K562 (cell line): ENCODE data around the gene OPA3. TPM values are rescaled to one million over a fixed set of nuclear protein-coding genes. Genes with fewer than 3 reads are reported as not detected.

ENCODE experiments used
- ASH1L ChIP-seq: fragments of 450-650 bp; IDR thresholded peaks from 2 replicates; pipeline ENCODE4 v1.6.1; 2018; ENCODE audit warnings: borderline replicate concordance, mild to moderate bottlenecking, low read depth; ENCODE audit not compliant: partially characterized antibody
- CTBP1 ChIP-seq: fragments of 450-650 bp; IDR thresholded peaks from 2 replicates; pipeline ENCODE4 v1.6.1; 2016; ENCODE audit warnings: borderline replicate concordance
- EP300 ChIP-seq: IDR thresholded peaks from 2 replicates; pipeline ENCODE4 v1.6.1; 2012; ENCODE audit warnings: low read length, improper control_type of control experiment
- ETV6 ChIP-seq, 3 experiments: fragments of 150-350 bp in 1 of 3; sonication (generic) in 1 of 3; formaldehyde crosslinking in 1 of 3; IDR thresholded peaks; 2 replicates each; pipeline versions ENCODE4 v1.6.1 to v1.8.0; 2014 to 2022; ENCODE audit warnings: borderline replicate concordance in 2 of 3, low read depth in 2 of 3, antibody characterized with exemption in 1 of 3, low read length in 1 of 3, mild to moderate bottlenecking in 1 of 3, missing genetic modification reagents in 1 of 3
- GATAD2B ChIP-seq: fragments of 450-650 bp; IDR thresholded peaks from 2 replicates; pipeline ENCODE4 v1.6.1; 2017; ENCODE audit warnings: mild to moderate bottlenecking, borderline replicate concordance
- HDAC2 ChIP-seq: fragments of 450-650 bp; IDR thresholded peaks from 2 replicates; pipeline ENCODE4 v1.6.1; 2016; ENCODE audit warnings: mild to moderate bottlenecking
- HIVEP1 ChIP-seq: fragments of 250-450 bp; sonication (Bioruptor Pico); IDR thresholded peaks from 2 replicates; pipeline ENCODE4 v1.4.0; 2020; ENCODE audit warnings: mild to moderate bottlenecking
- HOXB6 ChIP-seq: fragments of 250-450 bp; sonication (Bioruptor Pico); IDR thresholded peaks from 2 replicates; pipeline ENCODE4 v1.5.1; 2022; ENCODE audit warnings: mild to moderate bottlenecking, borderline replicate concordance
- JUND ChIP-seq, 2 experiments: IDR thresholded peaks; 2 replicates in 1 of 2; 3 replicates in 1 of 2; pipeline ENCODE4 v1.6.1; 2011; ENCODE audit warnings: borderline replicate concordance in 2 of 2, low read depth in 2 of 2, low read length in 2 of 2, improper control_type of control experiment in 1 of 2, missing biosample characterization in 1 of 2, missing genetic modification characterization in 1 of 2, missing genetic modification reagents in 1 of 2
- MTF1 ChIP-seq: fragments of 250-450 bp; sonication (Bioruptor Pico); IDR thresholded peaks from 2 replicates; pipeline ENCODE4 v1.9.0; 2021; ENCODE audit warnings: moderate library complexity, mild to moderate bottlenecking, inconsistent platforms, borderline replicate concordance
- PHB2 ChIP-seq: fragments of 450-650 bp; IDR thresholded peaks from 2 replicates; pipeline ENCODE4 v1.6.1; 2017; ENCODE audit warnings: low read depth
- PHF21A ChIP-seq: fragments of 450-650 bp; IDR thresholded peaks from 2 replicates; pipeline ENCODE4 v1.6.1; 2017; ENCODE audit warnings: low read depth, borderline replicate concordance
- PYGO2 ChIP-seq: fragments of 450-650 bp; IDR thresholded peaks from 2 replicates; pipeline ENCODE4 v1.6.1; 2016; ENCODE audit warnings: mild to moderate bottlenecking, missing genetic modification characterization, moderate library complexity, missing compliant biosample characterization
- SRSF7 ChIP-seq: fragments of 200-400 bp; formaldehyde crosslinking; optimal IDR thresholded peaks from 2 replicates; pipeline ENCODE3; 2017; ENCODE audit warnings: mild to moderate bottlenecking, low read depth, low read length
- TCF3 ChIP-seq: sonication (generic); formaldehyde crosslinking; IDR thresholded peaks from 2 replicates; pipeline ENCODE4 v1.4.0; 2020; ENCODE audit warnings: mild to moderate bottlenecking, missing genetic modification reagents
- TCF7 ChIP-seq: sonication (generic); IDR thresholded peaks from 2 replicates; pipeline ENCODE4 v1.6.1; 2016; ENCODE audit warnings: antibody characterized with exemption, borderline replicate concordance
- ZNF121 ChIP-seq: sonication (generic); formaldehyde crosslinking; conservative IDR thresholded peaks from 2 replicates; pipeline ENCODE4 v1.8.0; 2022; ENCODE audit warnings: missing genetic modification reagents
- ZNF253 ChIP-seq: fragments of 250-450 bp; sonication (Bioruptor Pico); conservative IDR thresholded peaks from 2 replicates; pipeline ENCODE4 v1.6.1; 2021; ENCODE audit warnings: mild to moderate bottlenecking
- ZNF3 ChIP-seq: fragments of 250-450 bp; sonication (Bioruptor Pico); IDR thresholded peaks from 2 replicates; pipeline ENCODE4 v1.5.0; 2021; ENCODE audit warnings: mild to moderate bottlenecking, moderate library complexity
- ZNF436 ChIP-seq: fragments of 250-450, 450-650 bp; sonication (Bioruptor Pico); formaldehyde crosslinking; IDR thresholded peaks from 2 replicates; pipeline ENCODE4 v1.7.0; 2020; ENCODE audit warnings: mild to moderate bottlenecking
- ZNF717 ChIP-seq: fragments of 250-450 bp; sonication (Bioruptor Pico); IDR thresholded peaks from 2 replicates; pipeline ENCODE4 v1.5.0; 2021
- ZNF766 ChIP-seq: fragments of 200-800 bp; sonication (Bioruptor generic); conservative IDR thresholded peaks from 2 replicates; pipeline ENCODE4 v1.6.1; 2016; ENCODE audit warnings: missing genetic modification characterization, missing compliant biosample characterization
- polyA plus RNA-seq, 8 experiments: library from polyadenylated mRNA; depleted of rRNA in 4 of 8; stranded (reverse) in 5 of 8; unstranded in 3 of 8; fragments of >200 nt; fragmentation: Nextera tagmentation in 2 of 8; fragmentation: Illumina TruSeq in 1 of 8; extraction: Ambion mirVana in 2 of 8; extraction: Trizol in 1 of 8; gene quantifications; 2 replicates each; pipeline versions ENCODE4 v1.2.1 to v1.2.3, GENCODE V29; 2011 to 2014; ENCODE audit warnings: inconsistent platforms in 1 of 8, missing spikeins in 1 of 8
- total RNA-seq, 7 experiments: library from RNA; depleted of rRNA in 6 of 7; stranded (reverse); fragments of >200 nt in 6 of 7; fragmentation: Illumina TruSeq in 2 of 7; extraction: Trizol in 2 of 7; gene quantifications; 2 replicates each; pipeline versions ENCODE4 v1.2.1 to v1.2.3, GENCODE V29; 2011 to 2021; ENCODE audit warnings: low replicate concordance in 1 of 7
- TF ChIP-seq, protein P1 (sequence below), 2 experiments: IDR thresholded peaks; 2 replicates each; pipeline ENCODE4 v1.6.1; 2011; ENCODE audit warnings: borderline replicate concordance in 1 of 2, control low read depth in 1 of 2, low read depth in 1 of 2, low read length in 1 of 2, mild to moderate bottlenecking in 1 of 2, mixed read lengths in 1 of 2, moderate library complexity in 1 of 2; ENCODE audit not compliant: insufficient read depth in 1 of 2, insufficient read length in 1 of 2, poor library complexity in 1 of 2, severe bottlenecking in 1 of 2; ENCODE audit errors: extremely low read depth in 1 of 2
- TF ChIP-seq, protein P2 (sequence below): IDR thresholded peaks from 2 replicates; pipeline ENCODE4 v1.6.1; 2011; ENCODE audit not compliant: insufficient read length; ENCODE audit errors: extremely low read depth
- TF ChIP-seq, protein P3 (sequence below): IDR thresholded peaks from 2 replicates; pipeline ENCODE4 v1.6.1; 2016; ENCODE audit warnings: missing genetic modification characterization, missing compliant biosample characterization

OPA3 gene
- total and polyA plus RNA-seq, 9 of the 15 experiments (the other 6 are each of a cell fraction or from before 2014, with no cell fraction given) = 1.4 to 18.8 (median 9.0) TPM

DNA sequence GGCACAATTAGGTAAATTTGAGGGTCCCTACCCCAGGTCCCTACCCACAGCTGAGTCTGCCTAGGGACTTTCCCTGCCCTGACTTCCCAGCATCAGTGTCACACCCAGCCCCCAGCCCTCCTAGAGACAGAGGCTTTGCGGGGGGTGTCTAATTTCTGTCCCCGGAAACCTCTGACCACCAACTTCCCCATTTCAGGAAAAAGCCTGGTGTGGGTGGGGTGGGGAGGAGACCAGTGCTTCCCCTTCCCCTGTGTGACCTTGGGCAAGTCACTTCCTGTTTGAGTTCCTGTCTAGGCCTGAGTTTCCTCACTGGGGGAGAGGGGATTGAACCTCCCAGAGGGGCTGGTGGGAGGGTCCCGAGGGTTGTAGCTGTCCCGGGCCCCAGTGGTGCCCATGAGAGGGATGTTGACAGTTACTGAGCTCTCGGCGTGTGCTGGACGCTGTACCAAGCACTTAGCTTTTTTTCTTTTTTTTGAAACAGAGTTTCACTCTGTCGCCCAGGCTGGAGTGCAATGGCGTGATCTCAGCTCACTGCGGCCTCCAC, 69.4 kb downstream of the OPA3 start (continued):
- no peak for TF ChIP-seq PHF21A
- TF ChIP-seq GATAD2B = no peak
- no peak for TF ChIP-seq HOXB6 (CRISPR knock-in tag)
- TF ChIP-seq JUND (IDR thresholded peaks at IDR 0.05; ENCODE audit: borderline replicate concordance, low read depth, low read length) = peak; percentile 47
- peak; percentile 48; the same call in 2 of the 3 replicates for TF ChIP-seq JUND (tag; IDR thresholded peaks at IDR 0.05; ENCODE audit: borderline replicate concordance, low read depth, low read length)
- TF ChIP-seq EP300 = peak; percentile 63
- TF ChIP-seq ASH1L = no peak
- TF ChIP-seq, protein P1, sequence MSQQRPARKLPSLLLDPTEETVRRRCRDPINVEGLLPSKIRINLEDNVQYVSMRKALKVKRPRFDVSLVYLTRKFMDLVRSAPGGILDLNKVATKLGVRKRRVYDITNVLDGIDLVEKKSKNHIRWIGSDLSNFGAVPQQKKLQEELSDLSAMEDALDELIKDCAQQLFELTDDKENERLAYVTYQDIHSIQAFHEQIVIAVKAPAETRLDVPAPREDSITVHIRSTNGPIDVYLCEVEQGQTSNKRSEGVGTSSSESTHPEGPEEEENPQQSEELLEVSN (IDR thresholded peaks at IDR 0.05; ENCODE audit: borderline replicate concordance in 1 of 2, extremely low read depth in 1 of 2, insufficient read depth in 1 of 2, insufficient read length in 1 of 2, low read depth in 1 of 2, low read length in 1 of 2, poor library complexity in 1 of 2, severe bottlenecking in 1 of 2) = no peak
- TF ChIP-seq HDAC2 = peak; percentile 2; the same call in 1 of the 2 replicates
- no peak for TF ChIP-seq PHB2
- 0 out of 2 replicates have a peak, but pooled peaks have one; percentile 30 for TF ChIP-seq ZNF766 (CRISPR knock-in tag)
- no peak for TF ChIP-seq ZNF436 (CRISPR knock-in tag)
- no peak for TF ChIP-seq HIVEP1 (CRISPR knock-in tag)
- TF ChIP-seq MTF1 (CRISPR knock-in tag) = no peak
- TF ChIP-seq ZNF3 = no peak
- no peak for TF ChIP-seq ZNF121 (CRISPR knock-in tag)
- no peak; the same call in 1 of the 2 replicates for TF ChIP-seq TCF7
- no peak for TF ChIP-seq PYGO2
- TF ChIP-seq, protein P2, sequence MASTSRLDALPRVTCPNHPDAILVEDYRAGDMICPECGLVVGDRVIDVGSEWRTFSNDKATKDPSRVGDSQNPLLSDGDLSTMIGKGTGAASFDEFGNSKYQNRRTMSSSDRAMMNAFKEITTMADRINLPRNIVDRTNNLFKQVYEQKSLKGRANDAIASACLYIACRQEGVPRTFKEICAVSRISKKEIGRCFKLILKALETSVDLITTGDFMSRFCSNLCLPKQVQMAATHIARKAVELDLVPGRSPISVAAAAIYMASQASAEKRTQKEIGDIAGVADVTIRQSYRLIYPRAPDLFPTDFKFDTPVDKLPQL = no peak
- no peak for TF ChIP-seq ZNF717 (CRISPR knock-in tag)
- TF ChIP-seq, protein P3, sequence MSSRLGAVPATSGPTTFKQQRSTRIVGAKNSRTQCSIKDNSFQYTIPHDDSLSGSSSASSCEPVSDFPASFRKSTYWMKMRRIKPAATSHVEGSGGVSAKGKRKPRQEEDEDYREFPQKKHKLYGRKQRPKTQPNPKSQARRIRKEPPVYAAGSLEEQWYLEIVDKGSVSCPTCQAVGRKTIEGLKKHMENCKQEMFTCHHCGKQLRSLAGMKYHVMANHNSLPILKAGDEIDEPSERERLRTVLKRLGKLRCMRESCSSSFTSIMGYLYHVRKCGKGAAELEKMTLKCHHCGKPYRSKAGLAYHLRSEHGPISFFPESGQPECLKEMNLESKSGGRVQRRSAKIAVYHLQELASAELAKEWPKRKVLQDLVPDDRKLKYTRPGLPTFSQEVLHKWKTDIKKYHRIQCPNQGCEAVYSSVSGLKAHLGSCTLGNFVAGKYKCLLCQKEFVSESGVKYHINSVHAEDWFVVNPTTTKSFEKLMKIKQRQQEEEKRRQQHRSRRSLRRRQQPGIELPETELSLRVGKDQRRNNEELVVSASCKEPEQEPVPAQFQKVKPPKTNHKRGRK = no peak
- no peak for TF ChIP-seq SRSF7
- TF ChIP-seq CTBP1 = peak; percentile 48; the same call in 1 of the 2 replicates
- no peak for TF ChIP-seq ZNF253 (CRISPR knock-in tag)
- peak; percentile 99 to 100 for TF ChIP-seq ETV6 (IDR thresholded peaks at IDR 0.05; ENCODE audit: borderline replicate concordance in 1 of 2, low read depth in 2 of 2, low read length in 1 of 2)
- TF ChIP-seq ETV6 (CRISPR knock-in tag; IDR thresholded peaks at IDR 0.05; ENCODE audit: borderline replicate concordance) = no peak
- TF ChIP-seq TCF3 (CRISPR knock-in tag) = 0 out of 2 replicates have a peak, but pooled peaks have one; percentile 11
